ENCODE data around the gene ARID3A.

GRCh38 chr19:1004204-1004802, 78.5 kb downstream of the ARID3A start:
- TF ChIP-seq POLR2AphosphoS5 (IDR thresholded peaks at IDR 0.05; ENCODE audit: low read depth, low read length) (no peak), POLR2A (IDR thresholded peaks at IDR 0.05; ENCODE audit: low read depth, low read length) (no peak)
